GM18870 (cell line): ENCODE results near the gene DND1.
"Not testable (repeated sequence)": the region's sequence is repeated elsewhere in the genome, so short reads cannot be mapped to it uniquely, and the experiment has no call there.

ENCODE experiments used
- ATAC-seq: cut with Tn5 transposase; IDR thresholded peaks from one replicate; pipeline ENCODE4 v1.9.1; 2021; ENCODE audit warnings: moderate library complexity; ENCODE audit not compliant: unreplicated experiment

The DND1 gene

DNA sequence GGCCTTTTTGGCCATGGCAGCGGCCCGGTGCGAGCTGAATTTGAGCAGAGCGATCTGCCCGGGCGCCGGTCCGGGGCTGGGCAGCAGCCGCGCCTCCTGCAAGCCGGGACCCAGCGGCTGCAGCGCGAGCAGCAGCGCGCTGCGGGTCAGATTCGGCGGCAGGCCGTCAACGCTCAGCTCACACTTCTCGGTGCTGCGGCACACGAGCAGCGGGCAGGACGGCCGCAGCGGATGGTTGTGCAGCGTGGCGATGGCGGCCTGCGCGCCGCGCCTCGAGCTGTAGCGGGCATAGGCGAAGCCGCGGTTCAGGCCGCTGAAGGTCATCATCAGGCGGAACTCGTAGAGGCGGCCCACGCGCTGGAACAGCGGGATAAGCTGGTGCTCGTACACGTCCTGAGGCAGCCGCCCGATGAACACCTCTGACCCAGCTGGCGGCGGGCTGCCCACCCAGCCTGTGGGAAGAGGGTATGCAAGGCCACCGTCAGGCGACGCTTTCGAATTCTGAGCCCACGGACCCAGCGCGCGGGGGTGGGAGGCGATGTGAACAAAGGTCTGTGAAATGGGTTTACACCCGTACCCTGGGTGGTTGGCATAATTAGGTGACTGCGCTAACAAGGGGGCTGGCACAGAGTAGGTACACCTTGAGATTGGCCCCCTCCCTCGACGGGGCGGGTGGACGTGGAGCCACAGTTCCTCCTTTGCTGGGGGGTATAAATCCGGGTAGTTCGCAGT, 755 bp downstream of the DND1 start:
- ATAC-seq, result no peak

DNA sequence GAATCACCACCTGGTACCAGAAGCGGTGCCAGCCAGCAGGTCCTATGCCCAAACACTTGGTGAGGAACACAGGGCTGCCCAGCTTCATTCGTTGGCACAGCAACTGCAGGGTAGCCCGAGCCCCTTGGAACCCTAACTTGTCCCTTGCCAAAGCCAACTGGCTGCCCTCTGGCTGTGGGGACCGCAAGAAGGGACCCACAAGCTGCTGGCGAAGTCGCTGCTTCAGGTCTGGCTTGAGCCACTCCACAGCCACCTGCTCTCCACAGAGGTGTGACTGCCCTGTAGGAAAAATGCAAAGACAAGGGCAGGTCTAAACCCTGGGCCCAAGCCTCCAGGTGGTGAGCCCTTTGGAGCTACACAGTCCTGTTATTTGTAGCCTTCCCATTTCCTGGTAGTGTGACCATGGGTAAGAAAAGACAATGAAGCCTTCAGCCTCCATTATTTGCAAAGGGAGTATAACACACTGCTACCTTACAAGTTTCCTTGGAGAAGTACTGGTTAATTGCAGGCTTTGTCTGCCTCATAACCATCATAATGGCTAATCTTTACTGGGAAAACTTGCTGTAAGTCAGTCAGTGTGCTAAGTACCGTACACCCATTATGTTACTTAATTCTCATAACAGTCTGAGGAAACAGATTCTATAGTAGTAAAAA, 1.8 kb downstream of the DND1 start:
- no peak for ATAC-seq

DNA sequence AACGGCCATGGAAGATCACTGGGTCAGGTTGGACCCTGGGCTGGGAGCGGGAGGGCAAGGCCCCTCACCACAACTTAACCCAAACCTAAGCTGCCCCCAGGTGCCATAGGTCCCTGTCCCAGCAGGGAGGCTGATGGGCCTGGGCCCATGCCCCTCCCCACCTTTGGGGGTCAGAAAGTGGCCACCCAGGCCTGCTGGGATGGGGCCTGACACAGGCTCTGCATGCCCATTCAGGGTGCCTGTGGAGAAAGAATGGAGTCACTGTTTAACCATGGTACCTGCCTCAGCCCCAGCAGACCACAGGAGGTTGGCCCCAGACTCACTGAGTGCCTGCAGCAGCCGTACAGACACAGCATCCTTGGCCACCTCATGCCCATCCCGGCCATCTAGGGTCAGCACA, 2.3 kb downstream of the DND1 start:
- ATAC-seq, result not testable (repeated sequence)

DNA sequence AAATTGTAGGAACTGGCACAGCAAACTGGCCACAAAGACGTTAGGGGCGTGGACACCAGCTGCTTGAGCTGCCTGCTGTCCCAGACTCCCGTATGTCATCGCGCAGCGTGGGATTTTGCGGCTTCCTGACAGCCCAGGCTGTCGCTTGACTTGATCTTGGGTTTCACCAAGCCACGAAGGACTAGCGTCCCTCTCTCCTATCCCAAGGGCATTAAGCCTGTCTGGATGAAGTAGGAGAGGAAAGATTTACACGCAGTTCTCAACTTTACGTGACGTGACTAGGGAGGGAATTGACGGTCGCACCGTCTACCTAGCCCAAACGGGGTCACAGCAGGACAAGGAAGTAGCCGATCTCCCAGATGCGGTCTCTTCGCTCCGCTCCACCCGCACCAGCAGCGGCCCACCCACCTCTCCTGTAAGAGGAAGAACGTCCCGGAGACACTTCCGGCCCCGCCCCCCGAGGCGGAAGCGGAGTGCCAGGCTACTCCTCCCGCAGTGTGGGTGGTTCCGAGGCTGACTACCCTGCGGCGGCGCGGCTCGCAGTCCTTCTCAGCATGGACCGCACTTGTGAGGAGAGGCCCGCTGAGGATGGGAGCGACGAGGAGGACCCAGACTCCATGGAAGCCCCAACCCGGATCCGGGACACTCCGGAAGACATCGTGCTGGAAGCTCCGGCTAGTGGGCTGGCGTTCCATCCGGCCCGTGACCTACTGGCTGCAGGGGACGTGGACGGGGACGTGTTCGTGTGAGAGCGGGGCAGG, 8.8 kb downstream of the DND1 start, which contains the start of gene WDR55:
Gene WDR55, plus strand, starts transcription at position 546 of the 761 bp plus-strand sequence. Its CDS starts 9 bp downstream, at position 555.
- ATAC-seq, result peak; percentile 91

DNA sequence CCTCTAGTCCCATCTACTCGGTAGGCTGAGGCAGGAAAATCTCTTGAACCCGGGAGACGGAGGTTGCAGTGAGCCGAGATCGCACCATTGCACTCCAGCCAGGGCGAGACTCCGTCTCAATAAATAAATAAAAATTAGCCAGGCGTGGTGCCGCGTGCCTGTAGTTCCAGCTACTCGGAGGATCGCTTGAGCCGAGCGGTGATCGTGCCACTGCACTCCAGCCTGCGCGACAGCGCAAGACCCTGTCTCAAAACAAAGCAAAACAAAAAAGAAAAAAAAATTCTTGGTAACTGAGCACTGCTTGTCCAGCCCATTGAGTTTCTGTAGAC, 9.4 kb downstream of the DND1 start:
- no peak for ATAC-seq

DNA sequence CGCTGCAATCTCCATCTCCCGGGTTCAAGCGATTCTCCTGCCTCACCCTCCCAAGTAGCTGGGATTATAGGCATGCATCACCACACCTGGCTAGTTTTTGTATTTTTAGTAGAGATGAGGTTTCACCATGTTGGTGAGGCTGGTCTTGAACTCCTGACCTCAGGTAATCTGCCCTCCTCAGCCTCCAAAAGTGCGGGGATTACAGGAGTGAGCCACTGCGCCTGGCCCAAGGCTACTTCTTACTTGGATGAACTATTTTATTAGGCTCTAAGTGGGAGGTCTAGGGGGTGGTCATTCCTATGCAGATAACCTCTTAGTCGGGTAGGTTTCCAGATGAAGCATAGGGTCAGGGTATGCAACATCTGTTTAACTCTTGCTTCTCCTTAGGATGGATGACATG, 13.0 kb downstream of the DND1 start:
- not testable (repeated sequence) for ATAC-seq

DNA sequence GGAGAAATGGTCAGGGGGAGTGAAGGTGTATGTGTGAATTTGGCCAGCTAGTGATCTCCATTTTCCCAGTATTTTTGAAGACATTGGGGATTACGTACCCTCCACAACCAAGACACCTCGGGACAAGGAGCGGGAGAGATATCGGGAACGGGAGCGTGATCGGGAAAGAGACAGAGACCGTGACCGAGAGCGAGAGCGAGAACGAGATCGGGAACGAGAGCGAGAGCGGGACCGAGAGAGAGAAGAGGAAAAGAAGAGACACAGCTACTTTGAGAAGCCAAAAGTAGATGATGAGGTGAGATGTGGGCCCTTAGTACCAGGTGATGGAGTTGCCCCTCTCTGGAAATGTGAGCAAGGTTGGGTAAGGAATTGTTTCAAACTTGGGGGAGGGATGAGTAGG, 14.5 kb downstream of the DND1 start:
- no peak for ATAC-seq

DNA sequence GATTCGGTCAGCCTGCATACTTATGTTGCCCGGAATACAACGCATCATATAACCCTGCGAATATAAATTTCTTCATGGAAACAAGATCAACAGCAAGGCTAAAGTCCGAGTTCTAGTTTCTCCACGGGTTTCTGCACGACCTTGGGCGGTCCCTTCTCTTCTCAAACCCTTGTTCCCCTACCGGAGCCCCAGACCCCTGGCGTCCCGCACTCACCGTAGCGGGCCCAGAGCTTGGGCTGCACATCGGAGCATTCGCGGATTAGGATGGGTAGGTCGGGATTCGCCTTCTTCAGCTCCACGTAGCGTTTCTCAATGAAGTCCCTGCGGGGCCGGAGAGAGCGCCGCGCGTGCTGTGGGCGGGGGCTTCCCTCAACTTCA, 26.3 kb downstream of the DND1 start:
- peak; percentile 29 for ATAC-seq

DNA sequence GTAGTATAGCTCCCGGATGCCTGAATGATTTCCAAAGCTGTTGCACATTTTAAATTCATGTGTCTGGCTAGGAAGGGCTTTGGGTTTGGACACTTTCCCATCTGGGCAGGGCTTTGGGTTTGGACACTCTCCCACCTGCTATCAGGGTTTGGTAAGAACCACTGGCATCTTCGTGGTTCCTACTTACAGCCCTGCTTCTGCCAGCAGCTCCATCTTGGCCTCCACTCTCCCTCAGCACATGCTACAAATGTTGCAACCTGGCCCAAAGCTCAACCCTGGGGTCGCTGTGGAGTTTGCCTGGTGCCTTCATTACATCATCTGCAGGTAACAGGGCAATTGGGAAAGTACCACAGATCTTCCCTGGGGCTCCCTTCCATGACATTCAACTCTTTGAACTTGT, 30.7 kb downstream of the DND1 start:
- no peak for ATAC-seq

DNA sequence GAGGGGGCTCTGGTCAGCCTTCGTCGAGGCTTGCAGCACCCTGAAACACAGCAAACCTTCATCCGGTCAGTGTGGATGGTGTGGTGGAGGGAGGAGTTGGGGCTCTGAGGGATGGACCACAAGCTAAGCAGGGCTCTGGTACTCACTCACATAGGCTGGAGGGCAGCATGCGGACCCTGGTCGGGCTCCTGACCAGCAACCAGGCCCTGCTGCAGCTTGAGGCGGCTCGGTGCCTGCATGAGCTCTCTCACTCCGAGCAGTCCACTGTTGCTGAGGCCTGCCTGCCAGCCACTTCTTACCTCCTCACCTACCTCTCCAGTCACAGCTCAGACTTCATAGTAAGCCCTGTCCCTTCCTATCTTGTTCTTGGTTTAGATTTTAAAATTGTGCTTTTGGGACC, 31.7 kb downstream of the DND1 start:
- ATAC-seq, result no peak

DNA sequence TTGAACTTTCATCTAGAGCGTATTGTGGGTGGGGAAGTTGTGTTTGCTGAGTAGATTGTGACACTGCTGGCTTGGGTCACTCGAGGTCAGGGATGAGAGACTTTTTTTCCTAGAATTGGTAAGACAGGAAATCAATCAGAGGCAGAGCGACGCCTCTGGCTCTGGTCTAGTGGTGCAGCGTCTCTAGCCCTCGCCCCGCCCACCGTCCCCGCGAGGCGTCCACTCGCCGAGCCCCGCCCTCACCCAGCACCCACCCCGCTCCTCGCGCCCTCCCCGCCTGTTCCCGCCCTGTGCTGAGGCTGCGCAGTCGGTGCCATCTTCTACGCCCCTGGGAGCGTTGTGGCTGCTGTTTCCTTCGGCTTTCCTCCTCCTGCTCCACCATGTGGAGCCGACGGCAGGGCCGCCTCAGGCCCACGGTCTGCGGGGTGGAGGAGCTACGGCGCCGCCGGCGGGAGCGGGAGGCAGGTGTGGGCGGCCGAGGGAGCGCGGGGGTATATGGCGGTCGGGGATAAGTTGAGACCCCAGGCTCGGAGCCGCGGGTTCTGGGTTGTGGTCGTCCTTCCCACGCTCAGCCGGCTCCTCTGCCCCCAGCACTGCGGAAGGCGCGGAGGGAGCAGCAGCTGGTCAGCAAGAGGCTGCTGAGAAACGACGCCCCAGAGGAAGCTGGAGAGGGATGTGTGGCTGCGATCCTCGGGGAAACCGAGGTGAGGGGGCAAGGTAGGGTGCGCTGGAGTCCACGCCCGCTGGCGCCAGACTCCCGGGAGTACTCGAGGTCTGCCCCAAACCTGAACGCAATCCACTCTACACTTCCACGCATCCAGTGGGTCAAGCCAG, 34.0 kb downstream of the DND1 start, which contains the start of gene TMCO6:
Gene TMCO6, plus strand, starts transcription at position 304 of the 834 bp plus-strand sequence. Its CDS starts 77 bp downstream, at position 381.
- peak; percentile 68 for ATAC-seq

DNA sequence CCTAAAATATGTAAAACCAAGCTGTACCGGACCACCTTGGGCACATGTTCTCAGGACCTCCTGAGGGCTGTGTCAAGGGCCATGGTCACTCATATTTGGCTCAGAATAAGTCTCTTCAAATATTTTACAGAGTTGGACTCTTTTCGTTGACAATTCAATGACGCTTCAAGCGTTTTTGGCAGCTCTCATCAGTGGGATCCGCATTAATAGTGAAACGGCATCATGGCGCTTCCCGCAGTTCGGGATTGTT, 34.6 kb downstream of the DND1 start:
- ATAC-seq, result not testable (repeated sequence)

DNA sequence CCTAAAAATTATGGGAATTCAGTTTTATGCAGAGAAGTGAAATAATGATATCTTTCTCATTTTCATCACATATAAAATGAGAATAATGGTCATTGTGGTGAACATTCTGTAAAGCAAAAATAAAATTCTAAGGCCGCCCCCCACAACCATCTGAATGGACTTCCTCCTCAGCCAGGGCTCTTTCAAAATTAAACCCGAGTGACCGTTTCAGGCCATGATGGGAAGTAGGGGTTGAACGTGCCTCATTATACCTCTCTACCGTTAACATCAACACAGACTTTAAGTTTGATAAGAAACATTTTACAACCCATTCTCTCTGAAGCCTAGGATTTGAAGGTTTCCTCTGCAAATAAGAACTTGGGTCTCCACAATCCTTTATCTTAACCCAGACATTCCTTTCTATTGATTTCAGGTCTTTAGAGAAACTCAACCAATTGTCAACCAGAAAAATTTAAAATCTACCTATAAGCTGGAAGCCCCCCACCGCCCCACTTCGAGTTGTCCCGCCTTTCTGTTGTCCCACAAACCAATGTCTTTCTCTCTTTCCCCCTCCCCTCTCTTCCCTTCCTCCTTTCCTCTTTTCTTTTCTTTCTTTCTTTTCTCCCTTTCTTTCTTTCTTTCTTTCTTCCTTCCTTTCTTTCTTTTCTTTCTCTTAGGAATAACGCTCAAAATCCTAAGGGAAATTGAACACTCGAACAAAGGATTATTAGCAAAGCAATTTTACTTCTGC, 35.8 kb downstream of the DND1 start:
- no peak for ATAC-seq

DNA sequence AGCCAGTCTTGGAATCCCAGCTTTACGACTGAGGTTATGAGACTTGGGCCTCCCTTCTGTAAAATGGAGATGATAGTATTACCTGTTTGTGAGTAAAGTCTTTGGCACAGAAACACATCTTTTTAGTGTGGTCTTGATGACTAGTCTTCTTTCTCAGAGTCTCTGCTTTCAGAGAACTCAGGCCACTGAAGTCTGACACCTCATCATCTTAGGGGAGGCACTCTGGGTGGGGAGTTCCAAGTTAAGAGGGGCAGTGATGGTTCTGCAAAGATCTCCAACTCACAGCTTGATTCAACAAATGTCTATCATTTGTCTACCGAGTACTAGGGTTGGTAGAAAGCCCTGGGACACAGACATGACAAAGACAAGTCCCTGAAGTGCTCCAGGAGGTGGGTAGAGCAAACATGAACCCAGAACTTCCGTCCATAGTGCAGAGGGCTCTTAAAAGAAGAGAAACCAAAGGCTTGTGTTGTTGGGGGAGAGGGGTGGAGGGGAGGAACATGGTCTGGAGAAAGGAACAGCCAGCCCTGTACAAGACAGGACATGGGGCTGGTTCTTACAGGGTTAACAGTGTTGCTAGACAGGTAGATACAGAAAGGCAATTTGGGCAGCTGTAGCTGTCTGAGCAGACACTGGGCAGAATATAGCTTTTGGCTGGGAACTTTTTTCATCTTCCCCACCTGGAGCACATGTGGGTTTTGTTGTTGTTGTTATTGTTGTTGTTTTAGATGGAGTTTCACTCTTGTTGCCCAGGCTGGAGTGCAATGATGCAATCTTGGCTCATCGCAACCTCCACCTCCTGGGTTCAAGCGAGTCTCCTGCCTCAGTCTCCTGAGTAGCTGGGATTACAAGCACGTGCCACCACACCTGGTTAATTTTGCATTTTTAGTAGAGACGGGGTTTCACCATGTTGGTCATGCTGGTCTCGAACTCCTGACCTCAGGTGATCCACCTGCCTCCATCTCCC, 37.8 kb downstream of the DND1 start:
- no peak for ATAC-seq

DNA sequence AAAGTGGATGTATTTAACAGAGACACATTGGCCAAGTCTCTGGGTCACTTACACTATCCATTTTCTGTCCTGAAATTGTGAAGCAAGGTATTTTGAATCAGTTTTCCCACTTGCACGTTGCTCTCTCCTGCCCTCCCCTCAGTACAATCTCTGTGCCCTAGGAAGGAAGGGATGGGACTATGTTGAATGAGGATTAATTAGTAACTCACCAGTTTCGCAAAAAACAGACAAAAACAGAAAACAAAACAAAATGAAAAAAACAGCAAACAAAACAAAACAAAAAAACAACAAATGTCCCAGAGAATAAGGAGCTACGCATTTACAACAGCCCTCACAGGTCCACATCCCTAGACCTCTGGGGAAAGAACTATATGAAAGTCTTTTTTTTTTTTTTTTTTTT, 39.3 kb downstream of the DND1 start:
- no peak for ATAC-seq

DNA sequence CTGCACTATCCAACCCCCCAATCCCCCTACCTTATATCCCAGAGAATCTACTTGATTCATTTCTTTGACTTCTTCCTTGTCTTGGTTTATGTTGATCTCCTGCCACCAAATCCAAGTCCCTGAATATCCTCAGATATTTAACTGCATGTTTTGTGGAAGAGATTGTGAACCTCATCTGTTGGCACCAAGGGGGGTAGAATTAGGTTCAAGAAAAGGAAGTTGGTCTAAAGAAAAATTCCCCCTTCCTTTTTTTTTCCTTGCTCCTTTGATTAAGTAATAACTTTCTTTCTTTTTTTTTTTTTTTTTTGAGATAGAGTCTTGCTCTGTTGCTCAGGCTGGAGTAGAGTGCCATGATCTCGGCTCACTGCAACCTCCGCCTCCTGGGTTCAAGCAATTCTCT, 39.9 kb downstream of the DND1 start:
- ATAC-seq, result no peak

DNA sequence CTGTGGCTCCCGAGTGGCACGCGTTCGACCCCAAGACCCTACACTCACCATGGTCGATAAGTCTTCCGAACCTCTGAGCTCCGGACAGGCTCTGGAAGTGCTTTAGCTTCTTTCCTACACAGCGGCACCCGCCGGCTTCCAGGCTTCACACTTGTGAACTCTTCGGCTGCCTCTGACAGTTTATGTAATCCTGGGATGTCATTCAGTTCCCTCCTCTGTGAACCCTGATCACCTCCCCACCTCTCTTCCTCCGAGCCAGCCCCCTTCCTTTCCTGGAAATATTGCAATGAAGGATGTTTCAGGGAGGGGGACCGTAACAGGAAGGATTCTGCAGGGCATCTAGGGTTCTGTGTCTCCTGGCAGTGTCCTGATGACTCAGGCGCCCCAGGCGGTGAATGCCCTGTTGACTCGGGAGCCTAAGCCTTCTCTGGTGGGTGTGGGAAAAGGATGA, 40.3 kb downstream of the DND1 start, which contains the start of gene CD14:
Gene CD14, minus strand, starts transcription at position 155 of the 451 bp plus-strand sequence. Its CDS starts 104 bp downstream, at position 51.
- ATAC-seq, result no peak

DNA sequence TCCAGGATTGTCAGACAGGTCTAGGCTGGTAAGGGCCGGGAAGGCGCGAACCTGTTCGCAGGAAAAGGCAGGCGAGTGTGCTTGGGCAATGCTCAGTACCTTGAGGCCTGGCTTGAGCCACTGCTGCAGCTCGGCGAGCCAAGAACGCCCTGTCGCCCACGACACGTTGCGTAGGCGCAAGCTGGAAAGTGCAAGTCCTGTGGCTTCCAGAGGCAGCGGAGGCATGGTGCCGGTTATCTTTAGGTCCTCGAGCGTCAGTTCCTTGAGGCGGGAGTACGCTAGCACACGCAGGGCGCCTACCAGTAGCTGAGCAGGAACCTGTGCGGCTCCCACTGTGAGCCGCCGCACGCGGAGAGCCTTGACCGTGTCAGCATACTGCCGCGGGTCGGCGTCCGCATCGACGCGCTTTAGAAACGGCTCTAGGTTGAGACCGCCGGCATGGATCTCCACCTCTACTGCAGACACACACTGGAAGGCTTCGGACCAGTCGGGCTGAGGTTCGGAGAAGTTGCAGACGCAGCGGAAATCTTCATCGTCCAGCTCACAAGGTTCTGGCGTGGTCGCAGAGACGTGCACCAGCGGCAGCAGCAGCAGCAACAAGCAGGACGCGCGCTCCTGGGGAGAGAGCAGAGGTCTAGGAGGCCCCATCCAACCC, 40.9 kb downstream of the DND1 start:
- ATAC-seq, result peak; percentile 42
